Limb (tissue), 2 donors: Measurements from ENCODE around the gene CEMIP2.

ENCODE experiments used
- DNase-seq, 2 donors: peaks; one replicate each; pipeline ENCODE4 v3.0.0-alpha.2; 2016; ENCODE audit errors: extremely low spot score in 2 of 2

CEMIP2 gene

DNA sequence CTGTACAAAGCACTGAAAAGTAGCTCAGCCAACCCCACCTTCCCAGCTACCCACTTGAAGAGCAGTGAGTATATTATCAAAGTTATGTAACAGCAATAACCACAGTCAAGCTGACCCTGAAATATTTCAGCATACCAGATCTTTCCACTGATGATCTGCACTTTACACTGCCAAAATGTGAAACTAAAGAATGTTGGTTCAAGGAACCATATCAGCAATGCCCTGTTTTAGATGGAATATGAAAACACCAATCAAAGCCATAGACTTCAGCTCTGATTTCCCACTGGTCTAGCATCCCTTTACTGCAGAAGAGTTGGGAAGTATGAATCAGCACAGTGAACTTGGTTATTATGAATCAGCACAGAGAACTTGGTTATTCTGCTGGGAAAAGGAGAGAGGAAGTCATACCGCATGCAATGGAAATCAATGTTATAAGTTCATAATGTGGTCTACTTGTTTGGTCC is 20.0 kb downstream of the CEMIP2 start:
- DNase-seq = no peak

DNA sequence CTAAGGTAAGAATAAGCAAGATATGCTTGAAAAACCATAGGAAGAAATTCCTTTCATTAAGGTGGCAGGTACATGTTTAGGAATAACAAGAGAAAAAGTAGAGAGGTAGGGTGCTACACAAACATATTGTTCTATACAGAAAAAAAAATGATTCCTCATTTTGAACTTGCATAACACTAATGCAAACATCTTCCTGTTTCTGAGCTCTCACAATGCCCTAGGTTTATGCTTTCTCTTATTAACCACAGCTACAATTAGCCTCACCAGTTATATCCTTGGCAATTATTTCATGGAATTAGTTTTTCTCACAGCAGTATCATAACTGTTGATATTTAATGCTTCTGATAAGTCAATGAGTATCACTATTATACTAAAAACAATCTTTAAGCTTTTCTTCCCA is 20.7 kb downstream of the CEMIP2 start:
- DNase-seq = no peak

DNA sequence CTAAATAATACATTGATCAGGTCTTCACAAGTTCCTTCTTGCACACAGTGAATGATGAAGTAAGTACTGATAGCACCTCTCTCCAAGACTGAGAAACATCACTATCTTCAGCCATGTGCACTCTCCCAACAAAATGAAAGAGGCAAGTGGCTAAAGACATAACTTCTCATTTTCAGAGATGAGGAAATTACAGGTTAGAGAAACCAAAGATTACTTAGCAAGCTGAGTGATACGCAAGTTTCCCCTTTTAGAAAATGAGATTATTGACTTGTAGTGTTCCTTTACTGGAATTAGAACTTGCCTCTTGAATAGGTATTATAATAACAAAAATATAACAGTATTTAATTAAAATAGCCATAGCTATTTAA is 21.6 kb downstream of the CEMIP2 start:
- no peak for DNase-seq

DNA sequence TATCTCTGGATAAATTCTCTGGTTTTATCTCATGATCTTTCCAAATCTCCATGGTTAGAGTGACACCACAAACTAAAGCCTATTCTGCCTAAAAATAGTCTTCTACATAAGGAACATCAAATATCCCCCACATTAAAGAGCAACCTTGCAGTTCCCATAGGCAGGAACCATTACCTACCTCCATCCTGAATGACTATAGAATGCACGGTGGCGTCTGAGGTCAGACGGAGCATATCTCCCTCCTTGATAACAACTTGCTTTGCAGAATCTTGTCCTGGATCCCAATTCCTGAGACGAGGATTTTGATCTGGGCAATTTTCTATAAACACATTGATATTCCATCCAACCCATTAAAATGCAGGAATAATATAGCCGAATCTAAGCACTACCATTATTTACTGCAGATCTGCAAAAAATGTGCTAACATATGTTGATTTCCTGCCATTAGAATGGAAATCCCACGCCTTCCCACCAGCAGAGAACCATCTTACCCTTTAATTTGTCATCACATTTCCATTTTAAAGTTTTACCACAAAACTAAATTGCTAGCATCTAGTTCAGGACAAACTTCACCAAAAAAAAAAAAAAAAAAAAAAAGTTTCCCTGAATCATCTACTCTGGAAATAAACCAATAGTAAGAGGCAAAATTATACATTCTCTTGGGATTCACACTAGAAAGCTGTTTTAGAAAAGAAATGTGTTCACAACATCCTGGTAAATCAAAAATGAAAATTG is 22.1 kb downstream of the CEMIP2 start:
- DNase-seq = no peak

DNA sequence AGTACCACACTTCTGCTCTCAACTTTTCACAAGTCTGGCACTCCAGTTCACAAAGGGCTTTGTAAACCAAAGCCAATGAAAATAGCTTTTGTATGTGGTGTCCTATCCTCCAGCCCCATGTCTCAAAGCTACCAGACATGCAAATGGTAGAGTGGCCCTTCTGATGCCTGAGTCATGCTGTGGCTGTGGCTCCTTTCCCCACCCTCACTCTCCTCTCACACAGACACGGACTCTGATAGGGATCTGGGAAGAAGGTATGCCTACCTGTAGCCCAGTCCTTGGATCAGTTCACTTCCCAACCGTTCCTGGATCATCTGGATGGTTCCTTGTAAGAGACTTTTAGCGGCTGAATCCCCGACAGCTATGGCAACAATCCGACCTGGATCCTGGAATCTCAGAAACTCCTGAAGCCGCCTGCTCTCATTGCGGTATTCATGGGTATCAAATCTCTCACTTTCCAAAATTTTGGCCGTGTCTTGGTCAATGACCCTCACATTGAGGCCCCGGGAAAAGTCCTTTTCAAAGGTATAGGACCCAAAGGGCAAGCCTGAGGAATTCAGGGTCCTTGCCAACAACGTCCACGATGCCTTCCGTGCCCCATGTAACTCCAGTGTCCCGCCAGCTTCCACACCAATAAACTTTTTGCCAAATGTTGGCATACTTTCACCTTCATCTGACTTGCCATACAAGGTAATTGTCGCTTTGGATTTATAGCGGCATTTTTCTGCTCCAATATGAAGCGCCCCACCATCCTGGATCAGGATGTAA is 23.4 kb downstream of the CEMIP2 start:
- no peak for DNase-seq

DNA sequence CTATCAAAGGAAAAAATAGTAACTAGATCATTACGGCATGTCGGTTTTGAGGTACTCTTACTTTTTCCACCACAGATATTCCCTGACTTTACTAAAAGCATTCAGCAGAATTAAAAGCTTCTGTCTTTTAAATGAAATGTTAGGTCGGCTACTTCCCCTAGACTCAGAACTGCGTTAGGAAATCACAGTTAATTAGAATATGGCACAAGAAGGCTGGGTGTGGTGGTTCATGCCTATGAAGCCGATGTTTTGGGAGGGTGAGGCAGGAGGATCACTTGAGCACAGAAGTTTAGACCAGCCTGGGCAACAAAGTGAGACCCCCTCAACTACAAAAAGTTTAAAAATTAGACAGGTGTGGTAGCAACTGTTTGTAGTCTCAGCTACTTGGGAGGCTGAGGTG is 24.4 kb downstream of the CEMIP2 start:
- no peak for DNase-seq

DNA sequence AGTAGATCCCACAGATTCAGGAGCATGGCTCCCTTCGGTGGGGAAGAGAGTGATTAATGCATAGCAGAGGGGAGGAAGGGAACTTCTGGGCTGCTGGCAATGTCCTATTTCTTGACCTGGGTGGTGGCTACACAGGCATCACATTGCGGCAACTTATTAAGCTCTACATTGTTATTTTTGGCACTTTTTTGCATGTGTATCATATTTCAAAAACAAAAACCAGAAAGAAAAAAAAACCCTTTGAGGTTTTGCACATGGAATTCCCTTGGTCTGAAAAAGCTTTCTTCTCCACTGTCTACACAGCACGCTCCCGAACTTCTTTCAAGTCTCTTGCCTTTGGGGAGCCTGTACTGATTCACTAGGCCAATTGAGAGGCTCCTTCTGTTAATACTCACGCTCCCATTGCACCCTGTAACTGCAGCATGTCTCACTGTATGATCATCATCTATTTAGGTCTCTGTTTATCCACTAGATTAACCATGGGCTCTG is 25.1 kb downstream of the CEMIP2 start:
- no peak for DNase-seq

DNA sequence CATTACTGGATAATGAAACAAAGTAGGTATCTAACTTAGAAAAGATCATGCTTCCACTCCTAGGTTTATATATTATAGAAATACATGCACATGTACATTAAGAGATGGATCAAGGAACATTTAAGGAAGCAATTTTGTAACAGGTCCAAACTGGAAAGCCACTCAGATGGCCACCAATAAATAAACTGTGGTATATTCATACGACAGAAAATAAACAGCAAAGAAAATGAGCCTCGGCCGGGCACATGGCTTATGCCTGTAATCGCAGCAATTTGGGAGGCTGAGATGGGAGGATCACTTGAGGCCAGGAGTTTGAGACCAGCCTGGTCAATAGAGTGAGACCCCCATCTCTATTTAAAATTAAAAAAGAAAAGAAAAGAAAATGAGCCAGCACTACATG is 25.6 kb downstream of the CEMIP2 start:
- no peak for DNase-seq

DNA sequence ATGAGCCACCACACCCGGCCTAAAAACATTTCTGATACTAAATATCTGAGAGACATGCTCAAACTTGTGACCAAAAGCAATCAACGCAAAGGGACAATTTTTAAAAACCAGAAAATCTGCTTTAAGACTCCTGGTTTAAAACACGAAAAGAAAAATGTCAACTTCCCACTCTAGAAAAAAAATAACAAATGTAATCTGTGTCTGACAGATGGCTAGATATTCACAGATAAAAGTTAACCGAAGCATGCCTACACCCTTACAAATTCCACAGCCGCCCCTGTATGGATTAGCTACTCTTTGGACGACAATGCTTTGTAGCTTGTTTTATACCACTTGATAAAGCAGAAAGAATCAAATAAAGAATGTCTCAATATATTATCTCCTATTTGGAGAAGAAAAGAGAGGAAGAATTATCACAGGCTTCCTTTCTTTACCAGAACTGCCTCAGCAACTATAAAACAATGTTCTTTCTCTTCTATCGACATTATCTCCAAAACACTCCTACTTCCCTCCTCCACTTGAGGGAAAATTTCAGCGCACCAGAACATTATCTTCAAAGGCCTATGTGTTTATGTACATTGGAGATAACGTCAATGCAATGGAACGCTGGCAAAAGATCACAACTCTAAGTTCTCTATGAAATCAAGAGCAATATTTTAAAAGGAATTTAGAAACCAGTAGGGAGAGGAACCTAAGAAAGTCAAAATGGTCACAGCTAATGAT is 26.2 kb downstream of the CEMIP2 start:
- no peak for DNase-seq

DNA sequence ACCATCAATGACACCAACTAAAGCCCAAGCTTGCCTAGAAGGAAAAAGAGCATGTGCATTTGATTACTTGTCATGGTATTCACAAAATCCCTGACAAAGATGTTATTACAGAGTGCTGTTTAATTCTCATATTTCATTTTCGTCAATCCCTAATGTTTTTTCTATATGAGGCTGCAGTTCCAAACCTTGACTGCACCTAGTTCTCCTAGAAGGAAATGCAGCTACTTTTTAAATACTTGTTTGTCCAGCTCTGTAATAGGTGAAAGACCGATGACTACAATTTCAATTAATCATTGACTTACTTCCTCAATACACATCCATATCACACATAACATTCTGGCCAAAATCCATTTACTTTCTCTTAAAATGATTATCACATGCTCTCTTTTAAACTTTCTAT is 28.1 kb downstream of the CEMIP2 start:
- DNase-seq = no peak

DNA sequence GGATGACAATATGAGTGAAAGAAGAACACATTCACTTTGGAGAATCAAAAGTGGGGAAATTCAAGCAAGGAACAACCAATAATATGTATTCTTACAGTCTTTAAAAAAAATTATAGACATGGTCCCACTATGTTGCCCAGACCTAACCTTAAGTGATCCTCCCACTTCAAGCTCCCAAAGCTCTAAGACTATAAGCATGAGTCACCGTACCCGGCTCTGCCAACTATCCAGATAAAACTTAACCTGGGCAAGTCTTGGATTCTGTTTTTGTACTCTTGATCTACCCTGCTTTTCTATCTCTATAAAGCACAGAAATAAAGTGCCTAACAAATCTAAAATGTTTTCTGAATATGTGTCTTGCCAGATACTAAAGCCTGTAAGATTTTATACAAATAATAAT is 30.9 kb downstream of the CEMIP2 start:
- DNase-seq = no peak

DNA sequence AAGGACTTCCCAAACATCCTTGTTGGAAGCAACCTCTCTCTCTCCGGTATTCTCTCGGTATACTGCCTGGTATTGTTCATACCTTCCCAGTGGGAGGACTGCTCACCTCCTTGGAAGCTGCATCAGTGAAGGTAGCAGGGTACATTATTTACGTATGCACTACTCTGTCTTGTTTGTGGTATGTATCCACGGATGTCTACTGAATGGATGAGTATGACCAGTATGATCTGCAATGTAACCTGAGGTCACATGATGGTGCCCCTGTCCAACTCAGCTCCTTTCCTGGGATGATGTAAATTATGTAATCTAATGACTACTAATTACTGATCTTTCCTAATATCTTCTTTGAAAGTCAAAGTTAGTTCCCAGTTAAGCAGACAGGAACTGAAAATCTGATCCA is 32.1 kb downstream of the CEMIP2 start:
- no peak for DNase-seq

DNA sequence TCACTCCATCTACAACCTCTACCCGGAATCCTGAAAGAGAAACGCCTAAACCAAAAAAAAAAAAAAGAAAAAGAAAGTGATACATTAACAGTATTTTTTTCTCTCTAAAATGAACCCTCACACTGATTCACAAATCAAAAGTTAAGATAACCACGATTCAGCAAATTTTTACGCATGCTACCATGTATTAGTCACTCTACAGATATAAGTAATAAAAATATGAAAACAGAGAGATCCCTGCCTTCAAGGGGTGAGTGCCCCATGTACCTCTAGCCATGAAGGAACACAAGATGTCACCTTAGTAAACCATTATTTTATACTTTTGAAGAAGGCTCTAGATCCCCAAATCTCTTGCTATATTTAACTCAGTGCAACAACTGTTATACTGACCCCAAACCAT is 33.4 kb downstream of the CEMIP2 start:
- DNase-seq = no peak

DNA sequence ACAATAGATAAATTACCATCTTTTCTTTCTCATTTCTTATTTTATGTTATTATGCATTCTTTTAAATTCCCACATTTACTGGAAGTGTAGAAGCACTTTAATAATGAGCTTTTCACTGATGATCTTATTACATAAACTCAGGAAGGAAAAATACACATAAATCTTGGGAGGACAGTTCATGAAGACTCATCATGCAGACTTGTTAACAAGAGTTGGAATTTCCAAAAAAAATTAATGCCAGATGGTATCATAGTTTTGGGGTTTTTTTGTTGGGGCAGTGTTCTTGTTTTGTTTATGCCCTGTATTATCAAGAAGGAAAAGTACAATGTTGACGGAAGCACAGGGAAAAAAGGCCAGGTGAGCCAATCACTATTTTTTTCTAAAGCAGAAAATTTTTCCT is 35.1 kb downstream of the CEMIP2 start:
- DNase-seq = no peak

DNA sequence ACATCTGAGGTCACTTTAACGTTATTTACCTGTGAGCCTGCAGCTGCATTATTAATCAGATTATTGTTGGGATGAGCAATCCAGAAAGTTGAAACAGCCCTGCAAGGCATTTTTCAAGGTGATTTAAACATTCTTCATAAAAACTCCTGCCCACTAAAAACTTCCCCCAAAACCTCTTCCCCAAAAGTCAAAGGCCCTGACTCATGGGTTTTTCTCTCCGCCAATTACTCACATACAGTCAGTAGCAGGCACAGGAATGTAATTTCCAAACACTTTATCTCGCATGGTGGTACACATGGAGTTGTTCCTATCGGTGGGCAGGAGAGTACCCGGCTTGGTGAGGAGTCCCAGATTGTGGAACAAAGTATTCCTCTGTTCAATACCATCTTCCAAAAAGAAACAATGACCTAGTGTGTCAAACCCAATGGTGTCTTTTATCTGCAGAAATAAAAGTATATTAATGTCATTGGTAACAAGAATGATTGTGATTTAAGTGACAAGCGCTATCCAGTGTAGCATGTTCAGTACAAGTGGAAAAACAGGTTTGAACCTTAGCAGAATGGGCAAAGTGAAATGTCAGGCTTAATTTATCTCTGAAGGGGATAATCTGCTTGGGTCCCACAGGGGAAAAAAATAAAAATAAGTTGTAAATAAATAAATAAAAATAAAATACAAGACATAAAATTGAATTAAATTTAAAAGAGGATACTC is 38.3 kb downstream of the CEMIP2 start:
- DNase-seq = no peak

DNA sequence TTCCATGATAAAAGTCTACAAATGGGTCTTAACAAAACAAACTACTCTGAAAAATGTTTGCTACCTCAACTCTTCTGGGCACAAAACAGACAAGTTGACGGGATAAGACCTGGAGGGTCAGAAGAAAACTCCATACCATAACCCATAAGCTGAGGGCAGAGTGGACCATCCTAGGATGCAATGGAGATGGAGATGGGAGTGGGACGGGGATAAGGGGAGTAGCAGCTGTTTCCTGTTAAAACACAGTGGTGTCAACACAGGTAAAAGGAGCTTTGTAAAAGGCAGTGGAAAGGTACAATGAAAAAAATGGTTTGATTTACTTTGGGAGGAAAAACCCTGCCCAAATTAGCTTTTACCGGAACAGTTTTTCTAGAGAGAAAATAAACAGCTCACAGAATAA is 41.6 kb downstream of the CEMIP2 start:
- DNase-seq = no peak

DNA sequence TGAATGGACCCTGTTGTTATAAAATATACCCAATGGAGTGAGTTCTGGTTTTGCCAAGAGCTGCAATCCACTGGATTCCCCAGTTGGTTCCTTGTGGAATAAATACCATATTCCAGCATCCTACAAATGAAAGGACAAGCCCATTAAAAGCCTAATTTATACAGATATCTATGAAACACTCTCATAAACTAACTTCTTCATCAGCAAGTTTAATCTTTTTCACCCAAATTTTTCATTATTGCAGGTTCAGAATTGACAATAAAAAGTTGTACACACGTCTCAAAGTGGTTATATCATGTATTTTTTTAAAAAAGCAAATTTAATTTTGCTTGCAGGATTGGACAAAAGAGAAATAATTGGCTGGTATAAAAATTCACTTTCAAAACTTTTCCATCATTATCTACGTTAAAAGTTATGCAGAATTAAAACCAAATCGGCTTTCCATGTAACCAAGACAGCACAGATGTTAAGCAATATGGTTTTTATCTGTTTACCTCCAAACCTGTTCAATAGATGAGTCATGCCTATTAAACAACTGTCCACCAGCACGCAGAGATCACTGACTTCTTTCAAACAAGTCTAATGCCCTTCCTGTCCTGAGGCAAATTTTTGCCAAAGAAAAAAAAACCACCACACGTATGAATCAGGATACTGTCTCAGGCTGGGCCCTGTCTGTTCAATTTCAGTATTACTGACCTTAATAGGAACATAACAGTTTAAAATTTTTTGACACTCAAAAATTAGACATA is 42.5 kb downstream of the CEMIP2 start:
- no peak for DNase-seq

DNA sequence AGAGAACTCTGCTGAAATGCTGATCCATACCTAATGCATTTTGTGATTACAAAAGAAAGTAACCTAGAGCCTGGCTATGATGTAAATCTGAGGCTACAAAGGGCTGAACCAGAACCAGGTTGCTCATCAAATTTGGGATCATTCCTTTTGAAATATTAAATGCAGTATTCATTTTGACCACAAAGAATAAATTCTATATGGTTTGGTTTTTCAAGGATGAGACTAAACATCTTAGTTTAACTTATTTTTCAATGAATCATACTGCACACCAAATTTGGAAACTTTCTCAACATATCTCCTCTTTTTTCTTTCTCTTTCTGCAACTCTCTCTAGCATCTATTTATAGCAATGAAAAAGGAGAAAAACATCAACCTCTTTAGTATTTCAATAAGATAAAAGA is 46.5 kb downstream of the CEMIP2 start:
- no peak for DNase-seq

DNA sequence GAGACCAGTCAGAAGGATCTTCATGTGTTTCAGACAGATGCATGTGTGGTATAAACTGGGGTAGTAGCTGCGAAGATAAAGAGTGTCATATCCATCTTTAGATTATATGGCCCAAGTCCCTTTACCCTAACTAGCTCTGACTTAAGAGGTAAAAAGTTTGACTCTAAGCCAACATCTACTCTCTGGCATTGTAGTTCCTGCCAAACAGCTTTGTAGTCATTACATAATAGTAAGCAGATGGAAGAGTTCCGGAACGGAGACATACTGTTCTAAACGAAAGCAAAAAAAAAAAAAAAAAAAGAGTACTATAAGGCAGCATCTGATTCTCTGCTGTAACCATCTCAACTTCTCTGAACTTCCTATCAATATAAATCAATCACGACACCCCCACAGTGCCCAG is 48.8 kb downstream of the CEMIP2 start:
- peak in 1 of 2 donors; percentile 32 for DNase-seq

DNA sequence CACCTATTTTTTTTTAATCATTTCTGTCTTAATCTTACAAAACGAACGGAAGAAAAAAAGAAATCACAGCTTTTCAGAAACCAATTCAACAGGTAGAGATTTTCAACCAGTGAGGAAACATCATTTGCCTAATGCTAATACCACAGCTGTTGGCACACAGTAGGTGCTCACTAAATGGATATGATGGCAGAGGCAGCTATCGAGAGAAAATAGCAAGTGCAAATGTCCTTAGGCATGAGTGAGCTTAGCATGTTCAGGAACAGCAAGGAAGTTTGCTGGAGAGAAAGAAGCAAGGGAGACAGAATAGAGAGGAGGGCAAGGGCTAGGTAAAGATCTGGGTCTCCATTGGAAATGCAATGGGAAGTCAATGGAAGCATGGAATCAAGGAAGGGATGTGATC is 49.2 kb downstream of the CEMIP2 start:
- DNase-seq = no peak
